Right atrium auricular region (tissue), 2 donors: ENCODE data around the gene TIAM1. TPM values are rescaled to one million over a fixed set of nuclear protein-coding genes. Genes with fewer than 3 reads are reported as not detected.

Experiments used
- DNase-seq: peaks from one replicate; pipeline ENCODE4 v3.0.0-alpha.2; 2019; ENCODE audit warnings: low spot score
- H3K27ac ChIP-seq, 2 donors: fragments of 200-600 bp; sonication (generic); 1 replicate in 1 of 2; 2 replicates in 1 of 2; pipeline ENCODE4 v1.5.1; 2016 to 2019
- H3K27me3 ChIP-seq, 2 donors: fragments of 200-600 bp; sonication (generic); one replicate each; pipeline versions ENCODE4 v1.5.1 to v1.6.0; 2017 to 2019
- H3K36me3 ChIP-seq: fragments of 200-600 bp; sonication (generic); one replicate; pipeline ENCODE4 v1.5.1; 2016
- H3K4me1 ChIP-seq, 2 donors: fragments of 200-600 bp; sonication (generic); one replicate each; pipeline versions ENCODE4 v1.5.1 to v1.6.0; 2017 to 2019
- H3K4me3 ChIP-seq, 2 donors: fragments of 200-600 bp; sonication (generic); 1 replicate in 1 of 2; 2 replicates in 1 of 2; pipeline ENCODE4 v1.5.1; 2017 to 2019; ENCODE audit warnings: mild to moderate bottlenecking in 1 of 2, moderate library complexity in 1 of 2
- H3K9me3 ChIP-seq, 2 donors: fragments of 200-600 bp; sonication (generic); one replicate each; pipeline ENCODE4 v1.5.1; 2019
- total RNA-seq, 2 donors: library from RNA; depleted of rRNA; stranded (reverse); fragments of >200 nt; gene quantifications; one replicate each; pipeline ENCODE4 v1.1.0, GENCODE V29; 2016
- TF ChIP-seq, protein P1 (sequence below), 2 donors: fragments of 200-600 bp; sonication (generic); IDR thresholded peaks; one replicate each; pipeline ENCODE4 v1.5.1; 2019; ENCODE audit warnings: antibody characterized with exemption in 2 of 2

The TIAM1 gene
- total RNA-seq, 2 donors from 2014 or later, result 2.5 to 4.1 TPM

DNA sequence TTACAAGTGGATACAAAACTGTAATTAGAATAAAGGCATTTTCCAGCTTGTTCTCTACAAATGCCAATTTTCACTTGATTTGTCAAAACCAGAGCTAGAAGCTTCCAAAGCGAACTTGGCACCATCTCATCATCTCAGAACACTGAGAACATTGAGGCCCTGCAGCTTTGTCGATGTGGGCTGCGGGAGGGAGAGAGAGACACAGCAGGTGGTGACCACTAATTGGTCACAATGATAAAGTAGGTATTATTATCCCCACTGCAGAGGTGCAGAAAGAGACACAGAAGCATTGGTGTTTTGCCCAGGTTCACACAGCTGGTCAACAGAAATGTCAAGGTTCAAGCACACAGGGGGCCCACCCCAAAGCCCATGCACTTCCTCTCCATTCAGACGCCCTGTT, 233.6 kb downstream of the TIAM1 start:
- no peak overlapping the region for H3K27ac ChIP-seq
- no peaks in the 10 kb centered on the region for H3K36me3 ChIP-seq
- TF ChIP-seq, protein P1, sequence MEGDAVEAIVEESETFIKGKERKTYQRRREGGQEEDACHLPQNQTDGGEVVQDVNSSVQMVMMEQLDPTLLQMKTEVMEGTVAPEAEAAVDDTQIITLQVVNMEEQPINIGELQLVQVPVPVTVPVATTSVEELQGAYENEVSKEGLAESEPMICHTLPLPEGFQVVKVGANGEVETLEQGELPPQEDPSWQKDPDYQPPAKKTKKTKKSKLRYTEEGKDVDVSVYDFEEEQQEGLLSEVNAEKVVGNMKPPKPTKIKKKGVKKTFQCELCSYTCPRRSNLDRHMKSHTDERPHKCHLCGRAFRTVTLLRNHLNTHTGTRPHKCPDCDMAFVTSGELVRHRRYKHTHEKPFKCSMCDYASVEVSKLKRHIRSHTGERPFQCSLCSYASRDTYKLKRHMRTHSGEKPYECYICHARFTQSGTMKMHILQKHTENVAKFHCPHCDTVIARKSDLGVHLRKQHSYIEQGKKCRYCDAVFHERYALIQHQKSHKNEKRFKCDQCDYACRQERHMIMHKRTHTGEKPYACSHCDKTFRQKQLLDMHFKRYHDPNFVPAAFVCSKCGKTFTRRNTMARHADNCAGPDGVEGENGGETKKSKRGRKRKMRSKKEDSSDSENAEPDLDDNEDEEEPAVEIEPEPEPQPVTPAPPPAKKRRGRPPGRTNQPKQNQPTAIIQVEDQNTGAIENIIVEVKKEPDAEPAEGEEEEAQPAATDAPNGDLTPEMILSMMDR (IDR thresholded peaks at IDR 0.05), result no peak
- no peak overlapping the region for H3K4me3 ChIP-seq
- H3K4me1 ChIP-seq, result no peaks in the 10 kb centered on the region
- no peaks in the 10 kb centered on the region for H3K27me3 ChIP-seq
- no peaks in the 10 kb centered on the region for H3K9me3 ChIP-seq
- no peak for DNase-seq

DNA sequence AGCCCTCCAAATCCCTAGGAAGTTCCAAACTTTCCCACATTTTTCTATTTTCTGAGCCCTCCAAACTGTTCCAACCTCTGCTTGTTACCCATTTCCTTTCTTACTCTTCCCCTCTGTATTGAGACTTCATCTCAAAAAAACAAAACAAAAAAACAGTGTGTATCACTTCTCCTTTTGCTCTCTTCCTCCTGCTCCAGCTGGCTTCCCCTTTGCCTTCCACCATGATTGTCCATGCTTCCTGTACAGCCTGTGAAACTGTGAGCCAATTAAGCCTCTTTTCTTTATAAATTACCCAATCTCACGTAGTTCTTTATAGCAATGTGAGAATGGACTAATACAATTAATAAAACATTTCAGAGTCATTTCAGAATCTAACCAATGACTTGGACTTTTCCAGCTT, 236.2 kb downstream of the TIAM1 start:
- DNase-seq, result no peak
- no peaks in the 10 kb centered on the region for H3K4me1 ChIP-seq
- H3K27ac ChIP-seq, result no peak overlapping the region
- TF ChIP-seq, protein P1 (IDR thresholded peaks at IDR 0.05), result no peak
- no peak overlapping the region for H3K4me3 ChIP-seq
- no peaks in the 10 kb centered on the region for H3K9me3 ChIP-seq
- H3K36me3 ChIP-seq, result no peaks in the 10 kb centered on the region
- no peaks in the 10 kb centered on the region for H3K27me3 ChIP-seq

DNA sequence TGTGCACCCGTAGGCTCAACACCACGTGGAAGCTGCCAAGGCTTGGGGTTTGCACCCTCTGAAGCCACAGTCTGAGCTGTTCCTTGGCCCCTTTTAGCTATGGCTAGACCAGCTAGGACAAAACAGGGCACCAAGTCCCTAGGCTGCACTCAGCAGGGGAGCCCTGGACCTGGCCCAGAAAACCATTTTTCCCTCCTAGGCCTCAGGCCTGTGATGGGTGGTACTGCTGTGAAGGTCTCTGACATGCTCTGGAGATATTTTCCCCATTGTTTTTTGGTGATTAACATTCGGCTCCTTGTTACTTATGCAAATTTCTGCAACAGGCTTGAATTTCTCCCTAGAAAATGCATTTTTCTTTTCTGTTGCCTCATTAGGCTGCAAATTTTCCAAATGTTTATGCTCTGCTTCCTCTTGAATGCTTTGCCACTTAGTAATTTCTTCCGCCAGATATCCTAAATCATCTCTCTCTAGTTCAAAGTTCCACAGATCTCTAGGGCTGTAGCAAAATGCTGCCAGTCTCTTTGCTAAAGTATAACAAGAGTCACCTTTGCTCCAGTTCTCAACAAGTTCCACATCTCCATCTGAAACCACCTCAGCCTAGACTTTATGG, 236.8 kb downstream of the TIAM1 start:
- TF ChIP-seq, protein P1 (IDR thresholded peaks at IDR 0.05), result no peak
- no peaks in the 10 kb centered on the region for H3K27me3 ChIP-seq
- no peaks in the 10 kb centered on the region for H3K4me1 ChIP-seq
- H3K27ac ChIP-seq, result no peak overlapping the region
- no peak overlapping the region for H3K4me3 ChIP-seq
- no peaks in the 10 kb centered on the region for H3K9me3 ChIP-seq
- no peak for DNase-seq
- no peaks in the 10 kb centered on the region for H3K36me3 ChIP-seq

DNA sequence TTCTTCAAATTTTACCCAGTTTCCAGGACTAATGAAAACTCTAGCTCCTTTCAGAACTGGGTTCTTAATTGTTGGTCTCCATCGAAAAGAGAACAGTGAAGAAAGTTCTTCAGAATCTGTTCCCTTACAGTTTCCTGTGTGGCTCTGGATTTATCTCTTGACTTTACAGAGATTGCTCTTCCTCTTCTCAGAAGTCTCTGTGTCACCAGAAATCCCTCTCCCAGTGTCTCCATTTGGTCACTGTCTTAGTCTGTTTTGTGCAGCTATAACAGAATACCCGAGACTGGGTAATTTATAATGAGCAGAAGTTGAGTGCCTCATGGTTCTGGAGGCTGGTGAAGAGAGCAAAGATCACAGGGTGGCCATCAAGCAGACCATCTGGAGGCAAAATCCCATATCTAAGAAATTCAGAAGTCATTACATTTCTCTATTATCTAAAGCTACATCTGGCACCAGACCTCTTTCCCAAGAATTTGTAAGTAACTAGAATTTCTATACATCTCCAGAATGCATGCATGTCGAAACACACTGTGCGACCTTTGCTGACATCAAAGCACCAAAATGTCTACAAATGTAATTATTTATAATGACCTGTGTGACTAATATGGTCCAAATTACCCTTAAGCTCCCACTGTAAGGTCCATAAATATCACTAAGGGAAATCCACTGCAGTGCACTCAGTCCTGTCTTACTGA, 240.3 kb downstream of the TIAM1 start:
- Histone ChIP-seq H3K27ac (no peak overlapping the region), H3K4me1 (no peaks in the 10 kb centered on the region), H3K27me3 (peaks cover 0 to 3% of the 10 kb centered on the region in 2 donors), H3K9me3 (no peaks in the 10 kb centered on the region), H3K4me3 (no peak overlapping the region), H3K36me3 (no peaks in the 10 kb centered on the region)
- TF ChIP-seq, protein P1 (IDR thresholded peaks at IDR 0.05), result no peak
- no peak for DNase-seq

DNA sequence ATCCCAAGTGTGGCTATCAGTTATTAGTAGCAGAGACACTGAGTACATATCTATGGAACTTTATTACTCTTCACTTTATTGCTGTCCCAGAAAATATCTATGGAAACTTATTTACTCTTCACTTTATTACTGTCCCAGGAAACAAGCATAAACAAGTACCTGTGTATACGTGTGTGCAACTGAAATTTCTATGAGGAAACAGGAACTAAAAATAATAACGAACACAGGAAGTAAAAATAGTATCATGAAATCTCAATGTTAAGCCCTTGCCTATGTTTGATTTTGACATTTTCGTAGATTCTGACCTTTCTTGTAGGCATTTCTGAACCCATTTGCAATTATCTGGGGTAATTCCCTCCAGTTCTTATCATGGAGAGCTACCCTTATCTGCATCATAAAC, 240.9 kb downstream of the TIAM1 start:
- no peaks in the 10 kb centered on the region for H3K4me1 ChIP-seq
- TF ChIP-seq, protein P1 (IDR thresholded peaks at IDR 0.05), result no peak
- no peak for DNase-seq
- peaks cover 0 to 3% of the 10 kb centered on the region in 2 donors for H3K27me3 ChIP-seq
- no peak overlapping the region for H3K4me3 ChIP-seq
- H3K9me3 ChIP-seq, result no peaks in the 10 kb centered on the region
- no peak overlapping the region for H3K27ac ChIP-seq
- no peaks in the 10 kb centered on the region for H3K36me3 ChIP-seq
